Panc1 (cell line): ENCODE results near the gene P2RX1.

Experiments used
- CTCF ChIP-seq: fragments of 450-650 bp; IDR thresholded peaks from 2 replicates; pipeline ENCODE4 v1.5.1; 2017; ENCODE audit warnings: mild to moderate bottlenecking
- POLR2AphosphoS5 ChIP-seq: IDR thresholded peaks from 2 replicates; pipeline ENCODE4 v1.6.1; 2012; ENCODE audit warnings: mild to moderate bottlenecking, low read depth, low read length, moderate library complexity

- TF ChIP-seq POLR2AphosphoS5 (no peak), CTCF (no peak)
Measured at GRCh38 chr17:3866276-3866675, 50.0 kb downstream of the P2RX1 start.
